ENCODE measurements around the gene LEFTY2.

LEFTY2 gene

GRCh38 chr1:225928186-225929175 is 12.5 kb downstream of the LEFTY2 start:
- peak in 1 of 2 experiments; percentile 24 for DNase-seq

GRCh38 chr1:225926551-225927113 is 14.4 kb downstream of the LEFTY2 start:
- DNase-seq: no peak

- DNase-seq: peak; percentile 93 to 94
Measured at GRCh38 chr1:225923692-225924555, 17.1 kb downstream of the LEFTY2 start, which contains the start of gene PYCR2. PYCR2 (minus strand) TSS chr1:225924250; CDS start chr1:225924110, 140 bp downstream.

GRCh38 chr1:225923381-225923691 is 17.7 kb downstream of the LEFTY2 start:
- no peak for DNase-seq

GRCh38 chr1:225921734-225922709 is 19.0 kb downstream of the LEFTY2 start:
- DNase-seq: no peak

- DNase-seq: peak; percentile 49 to 61
Measured at GRCh38 chr1:225919906-225920305, 21.1 kb downstream of the LEFTY2 start.

GRCh38 chr1:225918280-225918679 is 22.7 kb downstream of the LEFTY2 start:
- no peak for DNase-seq

GRCh38 chr1:225917536-225917935 is 23.5 kb downstream of the LEFTY2 start:
- DNase-seq: no peak

DNA sequence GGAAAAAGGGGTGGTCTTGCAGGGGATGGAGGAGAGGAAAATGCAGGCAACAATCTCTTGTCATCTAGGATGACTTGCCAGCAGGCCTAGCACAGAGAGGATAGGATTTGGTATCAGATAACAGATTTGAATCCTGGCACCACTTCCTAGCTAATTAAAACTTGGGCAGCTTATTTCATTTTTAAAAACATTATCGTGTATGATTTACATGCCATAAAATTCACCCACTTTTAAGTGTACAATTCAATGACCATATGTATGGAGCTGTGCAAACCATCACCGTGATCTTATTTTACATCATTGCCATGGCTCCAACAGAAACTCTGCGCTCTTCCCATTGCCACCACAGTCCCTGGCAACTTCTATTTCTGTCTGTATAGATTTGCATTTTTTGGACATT is 23.9 kb downstream of the LEFTY2 start:
- no peak for DNase-seq

DNA sequence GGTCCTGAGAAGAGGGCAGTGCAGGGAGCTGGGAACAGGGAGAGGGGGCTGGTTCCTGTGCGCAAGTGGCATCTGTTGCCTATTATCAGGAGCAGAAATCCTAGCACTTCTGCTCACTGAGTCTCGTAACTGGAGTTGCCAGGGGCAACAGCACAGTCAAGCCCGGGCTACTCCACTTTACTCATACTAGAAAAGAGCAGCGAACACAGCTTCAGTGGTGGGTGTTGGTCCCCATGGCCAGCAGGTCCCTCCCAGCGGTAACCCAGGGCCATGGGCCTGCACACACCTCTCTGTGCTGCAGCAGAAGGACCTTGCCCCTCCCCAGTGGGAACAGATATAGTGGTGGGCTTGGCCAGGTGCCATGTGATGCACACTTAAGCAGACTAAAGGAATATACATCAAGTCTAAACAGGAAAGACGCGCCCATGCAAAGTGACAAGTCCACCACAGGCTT is 25.5 kb downstream of the LEFTY2 start:
- DNase-seq: no peak

DNA sequence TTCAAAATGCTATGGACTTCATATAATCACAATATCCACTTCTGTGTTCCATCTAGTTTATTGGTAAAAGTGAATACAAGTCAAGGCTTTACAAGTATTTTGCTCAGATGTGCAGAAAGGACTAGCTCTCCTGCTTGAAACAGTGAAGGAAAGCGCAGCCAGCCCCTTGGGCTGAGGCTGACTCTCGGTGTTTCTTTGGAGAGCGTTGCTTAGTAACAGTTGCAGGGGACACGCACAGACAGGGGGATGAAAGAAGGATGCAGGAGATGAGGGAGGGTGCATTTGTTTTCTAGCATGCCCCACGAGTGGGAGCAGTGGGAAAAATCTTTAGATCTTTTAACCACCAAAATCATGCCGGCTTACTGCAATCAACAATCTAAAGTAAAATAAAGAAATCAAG is 26.1 kb downstream of the LEFTY2 start:
- DNase-seq: no peak

DNA sequence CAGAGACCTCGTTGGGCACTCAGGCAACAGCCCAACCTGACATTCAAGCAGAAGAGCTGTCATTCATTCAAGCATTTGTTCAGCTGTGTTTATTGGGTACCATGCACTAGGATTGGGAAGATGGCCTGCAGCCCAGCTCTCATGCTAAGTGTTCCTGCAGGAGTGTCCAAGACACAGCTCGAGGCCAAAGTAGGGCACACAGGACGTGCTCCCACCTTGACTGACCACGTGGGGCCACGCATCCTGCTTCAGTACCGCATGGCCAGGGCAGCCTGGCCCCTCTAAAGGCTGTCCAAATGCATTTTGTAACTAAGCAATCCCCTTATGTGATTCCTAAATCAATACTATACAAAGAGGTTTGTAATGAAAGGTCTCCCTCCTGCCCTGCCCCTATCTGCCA is 26.6 kb downstream of the LEFTY2 start:
- no peak for DNase-seq

GRCh38 chr1:225911191-225912130 is 29.6 kb downstream of the LEFTY2 start:
- peak; percentile 75 to 79 for DNase-seq

GRCh38 chr1:225909477-225909876 is 31.5 kb downstream of the LEFTY2 start:
- no peak for DNase-seq

DNA sequence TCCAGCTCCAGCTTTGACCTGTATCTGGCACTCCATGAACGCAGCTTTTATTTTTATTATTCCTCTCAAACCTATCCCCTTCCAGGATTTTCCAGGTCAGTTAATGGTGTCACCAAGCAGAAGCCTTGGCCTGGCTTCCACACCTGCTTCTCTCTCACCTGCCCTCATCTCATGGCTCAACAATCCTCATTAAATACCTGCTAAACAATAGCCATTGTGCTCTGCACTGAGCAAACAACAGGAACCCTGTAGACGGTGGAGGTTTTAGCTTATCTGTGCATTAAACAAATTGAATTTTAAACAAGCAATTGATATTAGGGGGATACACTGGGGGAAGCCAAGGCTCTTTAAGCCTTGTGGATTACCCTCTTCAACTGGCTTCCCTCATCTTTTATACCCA is 32.2 kb downstream of the LEFTY2 start:
- no peak for DNase-seq

DNA sequence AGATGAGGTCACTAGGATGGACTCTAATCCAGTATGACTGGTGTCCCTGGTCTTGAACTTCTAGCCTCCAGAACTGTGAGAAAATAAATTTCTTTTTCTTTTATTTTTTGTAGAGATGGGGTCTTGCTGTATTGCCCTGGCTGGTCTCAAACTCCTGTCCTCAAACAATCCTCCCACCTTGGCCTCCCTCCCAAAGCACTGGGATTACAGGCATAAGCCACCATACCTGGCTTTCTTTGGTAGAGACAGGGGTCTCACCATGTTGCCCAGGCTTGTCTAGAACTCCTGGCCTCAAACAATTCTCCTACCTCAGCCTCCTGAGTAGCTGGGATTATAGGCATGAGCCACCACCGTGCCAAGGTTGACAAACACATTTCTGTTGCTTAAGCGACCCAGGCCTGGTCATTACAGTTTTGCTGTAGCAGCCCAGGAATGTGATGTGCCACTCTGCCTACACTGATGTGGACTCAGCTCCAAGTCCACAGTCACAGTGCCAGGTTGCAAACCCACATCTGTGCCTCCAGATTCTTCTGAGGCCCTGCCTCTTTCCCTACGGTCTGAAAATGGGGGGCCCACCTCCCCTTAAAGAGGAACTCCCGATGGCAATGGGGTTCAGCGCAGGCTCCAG is 32.9 kb downstream of the LEFTY2 start:
- DNase-seq: no peak

GRCh38 chr1:225907341-225907740 is 33.7 kb downstream of the LEFTY2 start:
- no peak for DNase-seq

- DNase-seq: no peak
Measured at GRCh38 chr1:225906467-225906866, 34.6 kb downstream of the LEFTY2 start.

GRCh38 chr1:225903623-225904022 is 37.4 kb downstream of the LEFTY2 start:
- DNase-seq: no peak
